Measurements from ENCODE around the gene ACSS1. TPM values are rescaled to one million over a fixed set of nuclear protein-coding genes. Genes with fewer than 3 reads are reported as not detected.

The ACSS1 gene
- total and polyA plus RNA-seq, 4 donors: 11.2 to 37.3 (median 31.6) TPM

GRCh38 chr20:24980291-24981053 is 77.5 kb downstream of the ACSS1 start:
- Histone ChIP-seq H3K27ac (ENCODE audit: low read depth, low read length) (no peak overlapping the region), H3K9me3 (ENCODE audit: control insufficient read depth, insufficient read depth, low read length) (no peaks in the 10 kb centered on the region), H3K36me3 (ENCODE audit: control insufficient read depth, insufficient read depth, low read length) (peaks cover 41% of the 10 kb centered on the region), H3K4me3 (ENCODE audit: low read depth, low read length) (no peak overlapping the region), H3K27me3 (ENCODE audit: control insufficient read depth, insufficient read depth, low read length) (no peaks in the 10 kb centered on the region), H3K4me1 (ENCODE audit: control insufficient read depth, insufficient read depth, low read length) (no peaks in the 10 kb centered on the region)
- 98% methylated on average over 32 of the region's 34 CpGs for WGBS (ENCODE audit: insufficient coverage)
- DNase-seq (ENCODE audit: low read depth in 4 of 6, low spot score in 6 of 6): no peak

- no peak for DNase-seq (ENCODE audit: low read depth in 4 of 6, low spot score in 6 of 6)
- Histone ChIP-seq H3K27me3 (ENCODE audit: control insufficient read depth, insufficient read depth, low read length) (no peaks in the 10 kb centered on the region), H3K4me3 (ENCODE audit: low read depth, low read length) (no peak overlapping the region), H3K27ac (ENCODE audit: low read depth, low read length) (no peak overlapping the region), H3K36me3 (ENCODE audit: control insufficient read depth, insufficient read depth, low read length) (peaks cover 41% of the 10 kb centered on the region), H3K4me1 (ENCODE audit: control insufficient read depth, insufficient read depth, low read length) (no peaks in the 10 kb centered on the region), H3K9me3 (ENCODE audit: control insufficient read depth, insufficient read depth, low read length) (no peaks in the 10 kb centered on the region)
- 96% methylated on average over 15 of the region's 15 CpGs for WGBS (ENCODE audit: insufficient coverage)
Measured at GRCh38 chr20:24979036-24979960, 78.6 kb downstream of the ACSS1 start.

- no peak overlapping the region for H3K27ac ChIP-seq (ENCODE audit: low read depth, low read length)
- peak in 1 of 6 donors; percentile 40 for DNase-seq (ENCODE audit: low read depth in 4 of 6, low spot score in 6 of 6)
- H3K4me1 ChIP-seq (ENCODE audit: control insufficient read depth, insufficient read depth, low read length): no peaks in the 10 kb centered on the region
- H3K36me3 ChIP-seq (ENCODE audit: control insufficient read depth, insufficient read depth, low read length): peaks cover 38% of the 10 kb centered on the region
- H3K27me3 ChIP-seq (ENCODE audit: control insufficient read depth, insufficient read depth, low read length): no peaks in the 10 kb centered on the region
- no peaks in the 10 kb centered on the region for H3K9me3 ChIP-seq (ENCODE audit: control insufficient read depth, insufficient read depth, low read length)
- no peak overlapping the region for H3K4me3 ChIP-seq (ENCODE audit: low read depth, low read length)
- whole genome bisulfite sequencing (ENCODE audit: insufficient coverage): 75% methylated on average over 7 of the region's 8 CpGs
Measured at GRCh38 chr20:24978513-24978912, 79.4 kb downstream of the ACSS1 start.

- no peak overlapping the region for H3K4me3 ChIP-seq (ENCODE audit: low read depth, low read length)
- 78% methylated on average over 3 of the region's 3 CpGs for WGBS (ENCODE audit: insufficient coverage)
- H3K27ac ChIP-seq (ENCODE audit: low read depth, low read length): peak overlapping the region; percentile 37
- peaks cover 41% of the 10 kb centered on the region for H3K36me3 ChIP-seq (ENCODE audit: control insufficient read depth, insufficient read depth, low read length)
- no peaks in the 10 kb centered on the region for H3K9me3 ChIP-seq (ENCODE audit: control insufficient read depth, insufficient read depth, low read length)
- no peaks in the 10 kb centered on the region for H3K27me3 ChIP-seq (ENCODE audit: control insufficient read depth, insufficient read depth, low read length)
- DNase-seq (ENCODE audit: low read depth in 4 of 6, low spot score in 6 of 6): no peak
- no peaks in the 10 kb centered on the region for H3K4me1 ChIP-seq (ENCODE audit: control insufficient read depth, insufficient read depth, low read length)
Measured at GRCh38 chr20:24977797-24978196, 80.1 kb downstream of the ACSS1 start.

GRCh38 chr20:24977336-24977735 is 80.6 kb downstream of the ACSS1 start:
- no peak for DNase-seq (ENCODE audit: low read depth in 4 of 6, low spot score in 6 of 6)
- no peaks in the 10 kb centered on the region for H3K9me3 ChIP-seq (ENCODE audit: control insufficient read depth, insufficient read depth, low read length)
- H3K4me1 ChIP-seq (ENCODE audit: control insufficient read depth, insufficient read depth, low read length): no peaks in the 10 kb centered on the region
- WGBS (ENCODE audit: insufficient coverage): 86% methylated on average over 1 of the region's 1 CpG
- peak overlapping the region; percentile 37 for H3K27ac ChIP-seq (ENCODE audit: low read depth, low read length)
- no peak overlapping the region for H3K4me3 ChIP-seq (ENCODE audit: low read depth, low read length)
- peaks cover 40% of the 10 kb centered on the region for H3K36me3 ChIP-seq (ENCODE audit: control insufficient read depth, insufficient read depth, low read length)
- H3K27me3 ChIP-seq (ENCODE audit: control insufficient read depth, insufficient read depth, low read length): no peaks in the 10 kb centered on the region

- DNase-seq (ENCODE audit: low read depth in 4 of 6, low spot score in 6 of 6): no peak
- Histone ChIP-seq H3K27ac (ENCODE audit: low read depth, low read length) (no peak overlapping the region), H3K27me3 (ENCODE audit: control insufficient read depth, insufficient read depth, low read length) (no peaks in the 10 kb centered on the region), H3K4me1 (ENCODE audit: control insufficient read depth, insufficient read depth, low read length) (no peaks in the 10 kb centered on the region), H3K9me3 (ENCODE audit: control insufficient read depth, insufficient read depth, low read length) (no peaks in the 10 kb centered on the region), H3K36me3 (ENCODE audit: control insufficient read depth, insufficient read depth, low read length) (peaks cover 50% of the 10 kb centered on the region), H3K4me3 (ENCODE audit: low read depth, low read length) (no peak overlapping the region)
- WGBS (ENCODE audit: insufficient coverage): 94% methylated on average over 1 of the region's 2 CpGs
Measured at GRCh38 chr20:24972341-24972740, 85.6 kb downstream of the ACSS1 start.

GRCh38 chr20:24971376-24972101 is 86.4 kb downstream of the ACSS1 start:
- H3K36me3 ChIP-seq (ENCODE audit: control insufficient read depth, insufficient read depth, low read length): peaks cover 56% of the 10 kb centered on the region
- DNase-seq (ENCODE audit: low read depth in 4 of 6, low spot score in 6 of 6): no peak
- no peaks in the 10 kb centered on the region for H3K27me3 ChIP-seq (ENCODE audit: control insufficient read depth, insufficient read depth, low read length)
- H3K4me1 ChIP-seq (ENCODE audit: control insufficient read depth, insufficient read depth, low read length): no peaks in the 10 kb centered on the region
- H3K27ac ChIP-seq (ENCODE audit: low read depth, low read length): no peak overlapping the region
- 86% methylated on average over 5 of the region's 6 CpGs for WGBS (ENCODE audit: insufficient coverage)
- H3K4me3 ChIP-seq (ENCODE audit: low read depth, low read length): no peak overlapping the region
- no peaks in the 10 kb centered on the region for H3K9me3 ChIP-seq (ENCODE audit: control insufficient read depth, insufficient read depth, low read length)

- H3K27me3 ChIP-seq (ENCODE audit: control insufficient read depth, insufficient read depth, low read length): no peaks in the 10 kb centered on the region
- 91% methylated on average over 3 of the region's 8 CpGs for WGBS (ENCODE audit: insufficient coverage)
- no peak for DNase-seq (ENCODE audit: low read depth in 4 of 6, low spot score in 6 of 6)
- H3K27ac ChIP-seq (ENCODE audit: low read depth, low read length): no peak overlapping the region
- H3K36me3 ChIP-seq (ENCODE audit: control insufficient read depth, insufficient read depth, low read length): peaks cover 63% of the 10 kb centered on the region
- no peaks in the 10 kb centered on the region for H3K4me1 ChIP-seq (ENCODE audit: control insufficient read depth, insufficient read depth, low read length)
- no peaks in the 10 kb centered on the region for H3K9me3 ChIP-seq (ENCODE audit: control insufficient read depth, insufficient read depth, low read length)
- H3K4me3 ChIP-seq (ENCODE audit: low read depth, low read length): no peak overlapping the region
Measured at GRCh38 chr20:24970754-24971153, 87.2 kb downstream of the ACSS1 start.

- 97% methylated on average over 4 of the region's 5 CpGs for WGBS (ENCODE audit: insufficient coverage)
- Histone ChIP-seq H3K36me3 (ENCODE audit: control insufficient read depth, insufficient read depth, low read length) (peaks cover 70% of the 10 kb centered on the region), H3K4me1 (ENCODE audit: control insufficient read depth, insufficient read depth, low read length) (no peaks in the 10 kb centered on the region), H3K27me3 (ENCODE audit: control insufficient read depth, insufficient read depth, low read length) (no peaks in the 10 kb centered on the region), H3K9me3 (ENCODE audit: control insufficient read depth, insufficient read depth, low read length) (no peaks in the 10 kb centered on the region), H3K4me3 (ENCODE audit: low read depth, low read length) (no peak overlapping the region), H3K27ac (ENCODE audit: low read depth, low read length) (no peak overlapping the region)
- no peak for DNase-seq (ENCODE audit: low read depth in 4 of 6, low spot score in 6 of 6)
Measured at GRCh38 chr20:24970030-24970553, 87.8 kb downstream of the ACSS1 start.
